GDM1 (cell line): ENCODE data around the gene SEC23IP.
"Not testable (repeated sequence)": the region's sequence is repeated elsewhere in the genome, so short reads cannot be mapped to it uniquely, and the experiment has no call there.

Source experiments
- DNase-seq: peaks from one replicate; lab custom pipeline; 2025; lab: John Stamatoyannopoulos, UW

Gene SEC23IP

GRCh38 chr10:119892188-119893065 is at the start of gene SEC23IP:
SEC23IP (plus strand) TSS chr10:119892730; CDS start chr10:119892783, 53 bp downstream.
- peak; percentile 87 for DNase-seq

- DNase-seq: no peak
Observed at GRCh38 chr10:119845656-119846055, 46.9 kb upstream of the SEC23IP start.

- no peak for DNase-seq
Observed at GRCh38 chr10:119849031-119849789, 43.3 kb upstream of the SEC23IP start.

GRCh38 chr10:119849944-119850343 is 42.6 kb upstream of the SEC23IP start:
- no peak for DNase-seq

- DNase-seq: no peak
Observed at GRCh38 chr10:119852277-119852676, 40.3 kb upstream of the SEC23IP start.

GRCh38 chr10:119852822-119853221 is 39.7 kb upstream of the SEC23IP start:
- DNase-seq: no peak

GRCh38 chr10:119853574-119853973 is 39.0 kb upstream of the SEC23IP start:
- DNase-seq: no peak

- DNase-seq: no peak
Observed at GRCh38 chr10:119858063-119858462, 34.5 kb upstream of the SEC23IP start.

- no peak for DNase-seq
Observed at GRCh38 chr10:119859420-119860258, 32.9 kb upstream of the SEC23IP start.

- DNase-seq: no peak
Observed at GRCh38 chr10:119860866-119861607, 31.5 kb upstream of the SEC23IP start.

GRCh38 chr10:119862524-119862923 is 30.0 kb upstream of the SEC23IP start:
- no peak for DNase-seq

GRCh38 chr10:119863951-119864565 is 28.5 kb upstream of the SEC23IP start:
- no peak for DNase-seq

GRCh38 chr10:119865699-119866240 is 26.8 kb upstream of the SEC23IP start:
- no peak for DNase-seq

- no peak for DNase-seq
Observed at GRCh38 chr10:119867317-119867716, 25.2 kb upstream of the SEC23IP start.

GRCh38 chr10:119869398-119869797 is 23.1 kb upstream of the SEC23IP start:
- not testable (repeated sequence) for DNase-seq

- peak; percentile 43 for DNase-seq
Observed at GRCh38 chr10:119871881-119872609, 20.5 kb upstream of the SEC23IP start.

GRCh38 chr10:119872610-119872859 is 20.0 kb upstream of the SEC23IP start, which contains the start of gene MCMBP:
MCMBP (minus strand) TSS chr10:119872843; CDS start chr10:119872584, 259 bp downstream.
- no peak for DNase-seq

GRCh38 chr10:119872860-119873681 is 19.5 kb upstream of the SEC23IP start:
- peak; percentile 95 for DNase-seq

GRCh38 chr10:119878524-119878923 is 14.0 kb upstream of the SEC23IP start:
- DNase-seq: no peak
